T-helper 1 cell (primary cell): ENCODE measurements around the gene DNM1.
"Not testable (repeated sequence)": the region's sequence is repeated elsewhere in the genome, so short reads cannot be mapped to it uniquely, and the experiment has no call there.

Source experiments
- DNase-seq, 5 donors: peaks; one replicate each; pipeline ENCODE4 v3.0.0-alpha.2; 2012 to 2020

Gene DNM1

DNA sequence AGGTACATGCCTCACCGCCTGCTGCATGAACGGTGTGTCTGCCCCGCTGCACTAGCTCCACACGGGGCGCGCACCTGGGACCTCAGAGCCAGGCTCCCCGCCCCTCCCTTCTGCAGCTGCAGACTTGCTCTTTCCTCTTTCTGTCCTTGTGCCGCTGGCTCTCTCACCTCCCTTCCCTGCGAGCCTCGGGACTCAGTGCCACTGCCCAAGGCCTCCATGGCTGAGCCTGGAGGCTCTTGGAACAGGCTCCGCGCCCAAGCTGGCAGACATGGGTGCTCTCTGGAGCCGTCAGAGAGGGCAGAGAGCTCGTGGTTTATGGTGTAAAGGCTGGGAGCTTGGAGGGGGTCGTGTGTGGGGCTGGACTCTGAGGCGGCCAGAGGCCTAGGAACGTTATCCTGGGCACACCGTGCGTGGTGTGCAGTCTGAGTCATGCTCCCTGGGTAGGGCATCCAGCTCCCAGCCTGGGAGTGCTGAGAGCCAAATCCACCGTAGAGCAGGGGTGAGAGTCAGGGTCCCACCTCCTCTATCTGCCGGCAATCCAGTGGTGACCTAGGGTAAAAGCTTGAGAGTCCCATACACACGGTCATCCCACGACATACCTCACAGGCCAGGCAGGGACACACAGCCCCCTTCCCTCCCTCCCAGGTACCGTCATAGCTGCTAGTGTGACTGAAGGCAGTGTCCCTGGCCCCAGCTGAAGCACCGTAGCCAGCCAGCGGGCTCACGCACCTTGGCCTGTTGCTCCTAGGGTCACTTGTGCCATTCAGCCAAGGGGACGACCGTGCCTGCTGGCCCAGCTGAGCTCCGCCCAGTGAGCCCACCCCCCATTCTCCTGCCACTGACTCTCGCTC lies 50.2 kb downstream of the DNM1 start:
- DNase-seq, result no peak

- no peak for DNase-seq
Measured at GRCh38 chr9:128253991-128254346, 50.8 kb downstream of the DNM1 start.

DNA sequence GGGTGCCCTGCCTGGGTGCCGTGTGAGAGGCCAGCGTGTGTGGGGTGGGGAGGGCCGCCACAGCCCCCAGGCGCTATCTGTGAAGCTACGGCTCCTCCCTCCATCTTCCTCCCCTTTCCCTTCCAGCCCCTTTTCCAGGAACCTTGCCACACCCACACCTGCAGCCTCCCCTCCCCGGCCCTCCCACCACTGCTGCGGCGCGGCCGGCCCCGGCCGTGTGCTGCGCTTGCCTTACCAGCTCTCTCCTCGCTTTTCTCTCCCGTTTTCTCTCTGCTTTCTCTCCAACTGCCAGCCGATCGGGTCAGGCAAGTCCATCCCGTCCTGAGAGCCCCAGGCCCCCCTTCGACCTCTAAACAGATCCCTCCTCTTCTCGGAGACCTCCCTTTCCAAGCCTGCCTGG lies 51.2 kb downstream of the DNM1 start:
- no peak for DNase-seq

DNA sequence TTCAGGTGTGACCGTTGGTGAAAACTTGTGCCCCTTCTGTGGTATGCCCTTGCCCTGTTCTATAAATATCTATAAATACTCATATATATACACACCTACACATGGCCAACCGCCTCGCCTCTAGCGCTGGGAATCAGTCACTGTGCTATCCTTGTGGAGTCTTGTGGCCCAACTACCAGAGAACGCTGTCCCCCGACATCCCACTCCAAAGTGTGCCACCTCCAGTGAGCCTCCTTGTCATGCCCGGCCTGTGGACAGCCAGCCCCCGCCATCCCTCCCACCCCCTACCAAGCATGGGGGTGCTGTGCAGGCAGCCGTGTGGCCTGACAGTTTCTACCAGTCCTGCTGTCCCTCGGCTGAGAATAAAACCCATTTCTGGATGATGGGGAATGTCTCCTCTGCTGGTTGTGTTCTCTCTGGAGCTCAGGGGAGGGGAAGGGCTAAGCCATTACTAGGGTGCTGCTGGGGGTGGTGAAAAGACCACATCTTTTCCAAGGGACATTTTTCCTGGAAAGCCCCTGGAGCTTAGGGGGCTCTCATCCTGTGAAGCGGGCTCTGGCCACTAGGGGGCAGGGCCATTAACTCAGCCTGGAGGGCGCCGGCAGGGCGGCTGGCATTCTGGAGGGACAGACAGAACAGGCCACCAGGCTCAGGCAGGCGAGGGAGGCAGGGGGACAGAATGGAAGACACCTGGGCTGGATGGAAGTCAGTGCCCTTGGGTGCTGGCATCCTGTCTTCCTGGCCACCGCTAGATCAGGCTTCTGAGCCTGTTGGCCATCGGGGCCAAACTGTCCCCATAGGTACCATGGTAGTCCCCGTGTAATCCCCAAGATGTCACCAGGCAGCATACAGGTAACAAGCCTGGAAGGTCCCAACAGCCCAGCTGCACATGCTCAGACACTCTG lies 51.9 kb downstream of the DNM1 start:
- peak in 3 of 5 donors; percentile 30 to 49 (median 39) for DNase-seq

GRCh38 chr9:128257086-128257825 lies 54.1 kb downstream of the DNM1 start:
- no peak for DNase-seq

GRCh38 chr9:128257907-128258306 lies 54.7 kb downstream of the DNM1 start:
- no peak for DNase-seq

DNA sequence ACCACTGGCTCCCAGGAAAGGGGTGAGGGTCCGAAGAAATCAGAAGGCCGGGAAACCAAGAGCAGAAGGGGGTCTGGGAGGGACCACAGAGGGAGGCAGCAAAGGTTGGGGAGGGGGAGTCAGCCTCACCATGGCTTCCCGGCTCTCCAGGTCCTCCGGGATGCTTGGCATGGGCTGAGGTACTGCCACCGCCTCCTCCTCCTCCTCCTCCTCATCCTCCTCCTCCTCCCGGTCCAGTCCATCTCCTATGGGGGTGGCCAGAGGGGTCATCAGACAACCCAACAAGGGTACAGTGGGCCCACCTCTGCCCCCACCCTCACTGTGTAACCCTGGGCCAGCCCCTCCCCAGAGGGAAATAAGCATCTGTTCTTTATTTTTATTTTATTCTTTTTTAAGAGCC lies 55.1 kb downstream of the DNM1 start:
- no peak for DNase-seq

GRCh38 chr9:128259156-128259555 lies 56.0 kb downstream of the DNM1 start:
- no peak for DNase-seq

GRCh38 chr9:128260340-128260739 lies 57.2 kb downstream of the DNM1 start:
- DNase-seq, result no peak

GRCh38 chr9:128262687-128263086 lies 59.5 kb downstream of the DNM1 start:
- DNase-seq, result no peak

DNA sequence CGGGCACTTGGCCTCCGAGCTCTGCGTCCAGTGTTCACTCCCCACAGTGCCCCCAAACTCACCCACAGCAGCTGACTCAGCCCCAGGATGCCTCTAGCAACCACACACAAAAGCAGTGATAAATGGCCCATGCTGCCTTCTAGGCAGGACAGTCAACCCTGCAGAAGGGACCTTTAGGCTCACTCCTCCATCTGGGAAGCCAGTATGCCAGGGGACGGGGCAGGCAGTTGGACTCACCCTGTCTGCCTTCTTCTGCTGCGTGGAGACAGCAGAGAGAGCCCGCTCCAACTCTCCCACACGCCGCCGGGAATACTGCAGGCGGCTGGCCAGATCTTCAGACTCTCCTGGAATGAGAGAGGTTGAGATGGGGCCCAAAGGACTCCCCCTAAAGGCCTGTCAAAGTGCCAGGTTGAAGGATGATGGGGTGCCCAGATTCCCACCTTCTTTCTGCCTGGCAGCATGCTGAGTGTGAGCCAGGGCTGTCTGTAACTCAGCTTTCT lies 62.2 kb downstream of the DNM1 start:
- DNase-seq, result no peak

GRCh38 chr9:128266868-128267590 lies 63.9 kb downstream of the DNM1 start:
- DNase-seq, result no peak

DNA sequence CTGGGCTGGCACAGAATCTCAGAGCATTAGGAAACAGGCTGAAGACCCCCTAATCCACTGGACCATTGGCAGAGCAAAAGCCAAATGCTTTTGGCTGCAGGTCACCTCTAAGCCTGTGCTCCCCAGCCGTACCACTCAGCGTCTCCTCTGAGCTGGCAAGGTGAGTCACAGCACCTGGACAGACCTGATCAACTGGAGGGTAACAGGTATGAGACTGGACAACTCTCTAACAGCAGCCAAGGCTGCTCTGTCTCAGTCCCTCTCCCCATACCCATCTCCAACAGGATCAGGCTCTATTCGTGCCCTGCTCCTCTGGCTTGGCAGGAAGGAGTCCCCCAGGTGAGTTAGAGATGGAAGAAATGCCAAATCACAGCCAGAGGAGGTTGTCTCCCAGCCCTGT lies 67.9 kb downstream of the DNM1 start:
- DNase-seq, result no peak

- no peak for DNase-seq
Measured at GRCh38 chr9:128271512-128271911, 68.3 kb downstream of the DNM1 start.

GRCh38 chr9:128274245-128274644 lies 71.1 kb downstream of the DNM1 start:
- DNase-seq, result no peak

- DNase-seq, result no peak
Measured at GRCh38 chr9:128275198-128276007, 72.2 kb downstream of the DNM1 start, which contains the start of gene GOLGA2. GOLGA2 (minus strand) TSS chr9:128276007; CDS start chr9:128275976, 31 bp downstream.

- DNase-seq, result peak; percentile 99 to 100 (median 99)
Measured at GRCh38 chr9:128276008-128276573, 72.9 kb downstream of the DNM1 start, which contains the start of gene SWI5. SWI5 (plus strand) TSS chr9:128276276.

DNA sequence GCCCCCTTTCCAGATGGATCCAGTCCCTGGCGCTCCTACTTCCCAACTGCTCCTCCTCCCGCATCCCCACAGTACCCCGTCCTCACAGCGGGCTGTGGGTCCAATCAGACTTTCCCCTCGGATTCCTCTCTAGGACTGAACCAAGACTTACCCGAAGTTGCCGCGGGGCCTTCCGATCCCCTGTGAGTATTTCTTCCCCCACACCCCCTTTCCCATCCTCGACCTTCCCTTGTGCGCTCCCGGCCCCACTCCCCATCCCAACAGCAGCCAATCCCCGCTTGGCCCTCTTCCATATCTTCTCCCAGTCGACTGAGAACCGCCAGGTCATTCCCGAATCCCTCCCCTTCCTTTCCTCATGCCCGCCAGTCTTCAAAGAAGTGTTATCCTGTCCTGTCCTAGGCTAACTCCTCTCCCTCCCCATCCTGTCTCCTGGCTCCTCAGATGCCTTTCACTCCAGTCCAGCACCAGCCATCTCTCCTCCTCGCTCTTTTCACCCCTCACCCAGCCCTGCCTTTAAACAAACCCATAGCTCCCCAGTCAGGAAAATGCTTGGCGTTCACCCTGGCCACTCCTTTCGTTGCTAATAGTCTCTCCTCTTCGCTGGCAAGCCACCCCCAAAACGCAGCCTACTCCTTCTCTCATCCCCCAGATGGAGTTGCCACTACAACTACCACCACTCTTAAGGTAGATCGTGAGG lies 73.5 kb downstream of the DNM1 start:
- no peak for DNase-seq

GRCh38 chr9:128279088-128280073 lies 76.2 kb downstream of the DNM1 start:
- not testable (repeated sequence) for DNase-seq
